H1 (cell line): Measurements from ENCODE around the gene NR3C1. TPM values are rescaled to one million over a fixed set of nuclear protein-coding genes. Genes with fewer than 3 reads are reported as not detected.

Experiments
- KDM5A ChIP-seq: fragments of 200-600 bp; IDR thresholded peaks from 2 replicates; pipeline ENCODE4 v1.7.1; 2012; ENCODE audit warnings: mild to moderate bottlenecking, low read length, inconsistent platforms, mixed read lengths
- RFX5 ChIP-seq: IDR thresholded peaks from 2 replicates; pipeline ENCODE4 v1.6.1; 2011; ENCODE audit warnings: low read depth, low read length, improper control_type of control experiment, borderline replicate concordance
- RNF2 ChIP-seq: fragments of 200-900, 300-1000 bp; sonication (generic); IDR thresholded peaks from 2 replicates; pipeline ENCODE4 v1.7.1; 2016; ENCODE audit warnings: borderline replicate concordance, low read depth, mild to moderate bottlenecking, antibody characterized with exemption, low read length; ENCODE audit not compliant: poor library complexity, severe bottlenecking; ENCODE audit errors: missing control alignments
- SIRT6 ChIP-seq: IDR thresholded peaks from one replicate; pipeline ENCODE4 v1.7.1; 2012; ENCODE audit warnings: low read length, inconsistent platforms
- SIX5 ChIP-seq: IDR thresholded peaks from 2 replicates; pipeline ENCODE4 v1.6.1; 2011; ENCODE audit warnings: mild to moderate bottlenecking, low read depth, low read length
- polyA plus RNA-seq, 7 experiments: library from polyadenylated mRNA; depleted of rRNA in 3 of 7; stranded (reverse) in 5 of 7; unstranded in 2 of 7; fragments of >200 nt in 5 of 7; fragments of 200-250 nt in 2 of 7; gene quantifications; 1 replicate in 5 of 7; 2 replicates in 1 of 7; 4 replicates in 1 of 7; pipeline versions ENCODE4 v1.2.1 to v1.2.3, GENCODE V29; 2011 to 2013; ENCODE audit warnings: missing spikeins in 2 of 7, mixed read lengths in 2 of 7
- total RNA-seq: library from RNA; stranded (reverse); fragmentation: NEBNext Ultra II Directional; extraction: Animal tissue kit (Norgen Biotek cat#: 25700); gene quantifications from 2 replicates; pipeline ENCODE4 v1.2.1, GENCODE V29; 2021
- TF ChIP-seq, protein P1 (sequence below): IDR thresholded peaks from 2 replicates; pipeline ENCODE4 v1.6.1; 2012; ENCODE audit warnings: low read length, inconsistent platforms
- TF ChIP-seq, protein P2 (sequence below): IDR thresholded peaks from 2 replicates; pipeline ENCODE4 v1.6.1; 2011; ENCODE audit warnings: low read depth, mild to moderate bottlenecking, low read length; ENCODE audit not compliant: insufficient read depth

The NR3C1 gene
- total and polyA plus RNA-seq, 2 of the 8 experiments (the other 6 are each of a cell fraction or from before 2014, with no cell fraction given), result 1.7 to 5.4 TPM

- TF ChIP-seq, protein P1, sequence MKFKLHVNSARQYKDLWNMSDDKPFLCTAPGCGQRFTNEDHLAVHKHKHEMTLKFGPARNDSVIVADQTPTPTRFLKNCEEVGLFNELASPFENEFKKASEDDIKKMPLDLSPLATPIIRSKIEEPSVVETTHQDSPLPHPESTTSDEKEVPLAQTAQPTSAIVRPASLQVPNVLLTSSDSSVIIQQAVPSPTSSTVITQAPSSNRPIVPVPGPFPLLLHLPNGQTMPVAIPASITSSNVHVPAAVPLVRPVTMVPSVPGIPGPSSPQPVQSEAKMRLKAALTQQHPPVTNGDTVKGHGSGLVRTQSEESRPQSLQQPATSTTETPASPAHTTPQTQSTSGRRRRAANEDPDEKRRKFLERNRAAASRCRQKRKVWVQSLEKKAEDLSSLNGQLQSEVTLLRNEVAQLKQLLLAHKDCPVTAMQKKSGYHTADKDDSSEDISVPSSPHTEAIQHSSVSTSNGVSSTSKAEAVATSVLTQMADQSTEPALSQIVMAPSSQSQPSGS, result no peak
- TF ChIP-seq SIRT6, result no peak
- TF ChIP-seq KDM5A, result no peak
- TF ChIP-seq, protein P2, sequence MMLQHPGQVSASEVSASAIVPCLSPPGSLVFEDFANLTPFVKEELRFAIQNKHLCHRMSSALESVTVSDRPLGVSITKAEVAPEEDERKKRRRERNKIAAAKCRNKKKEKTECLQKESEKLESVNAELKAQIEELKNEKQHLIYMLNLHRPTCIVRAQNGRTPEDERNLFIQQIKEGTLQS, result no peak
- no peak for TF ChIP-seq RFX5
- TF ChIP-seq RNF2, result no peak
- no peak for TF ChIP-seq SIX5
Measured at GRCh38 chr5:143258559-143259253, 144.8 kb downstream of the NR3C1 start (continued).
